ENCODE measurements around the gene CCL14. TPM values are rescaled to one million over a fixed set of nuclear protein-coding genes. Genes with fewer than 3 reads are reported as not detected.

CCL14 gene
- total and polyA plus RNA-seq, 2 donors from 2014 or later, result 14.2 to 134 TPM

- Histone ChIP-seq H3K27me3 (ENCODE audit: control insufficient read depth, insufficient read depth, low read length) (no peaks in the 10 kb centered on the region), H3K27ac (ENCODE audit: low read depth in 2 of 2, low read length in 2 of 2) (no peak overlapping the region), H3K9me3 (ENCODE audit: control insufficient read depth in 2 of 3, insufficient read depth in 1 of 3, low read length in 3 of 3) (peaks cover 0 to 5% (median 0%) of the 10 kb centered on the region in 3 donors), H3K9ac (ENCODE audit: low read length in 3 of 3) (no peak overlapping the region), H3K4me3 (ENCODE audit: low read length in 3 of 3) (no peak overlapping the region), H3K36me3 (ENCODE audit: control insufficient read depth in 2 of 3, insufficient read depth in 3 of 3, low read length in 3 of 3) (no peaks in the 10 kb centered on the region), H3K4me1 (ENCODE audit: control insufficient read depth in 2 of 3, insufficient read depth in 2 of 3, low read depth in 1 of 3, low read length in 3 of 3) (peaks cover 0 to 6% (median 6%) of the 10 kb centered on the region in 3 donors)
- TF ChIP-seq CTCF (IDR thresholded peaks at IDR 0.05; ENCODE audit: borderline replicate concordance, extremely low read depth, insufficient read depth), result no peak
- DNase-seq (peak in 3 of 5 donors; percentile 22 to 63 (median 61)), FAIRE-seq (no peak)
- intact Hi-C loops (cut with DNase I), result no loop called here
Observed at GRCh38 chr17:36004594-36005108, 18.1 kb upstream of the CCL14 start.

- intact Hi-C loops (cut with DNase I), result no loop called here
- no peak for DNase-seq
- Histone ChIP-seq H3K9me3 (ENCODE audit: control insufficient read depth in 2 of 3, insufficient read depth in 1 of 3, low read length in 3 of 3) (no peaks in the 10 kb centered on the region), H3K27ac (ENCODE audit: low read depth in 2 of 2, low read length in 2 of 2) (no peak overlapping the region), H3K4me1 (ENCODE audit: control insufficient read depth in 2 of 3, insufficient read depth in 2 of 3, low read depth in 1 of 3, low read length in 3 of 3) (peaks cover 0 to 6% (median 6%) of the 10 kb centered on the region in 3 donors), H3K4me3 (ENCODE audit: low read length in 3 of 3) (no peak overlapping the region), H3K9ac (ENCODE audit: low read length in 3 of 3) (no peak overlapping the region), H3K36me3 (ENCODE audit: control insufficient read depth in 2 of 3, insufficient read depth in 3 of 3, low read length in 3 of 3) (no peaks in the 10 kb centered on the region), H3K27me3 (ENCODE audit: control insufficient read depth, insufficient read depth, low read length) (no peaks in the 10 kb centered on the region)
- FAIRE-seq, result no peak
- TF ChIP-seq CTCF (IDR thresholded peaks at IDR 0.05; ENCODE audit: borderline replicate concordance, extremely low read depth, insufficient read depth), result no peak
Observed at GRCh38 chr17:36002631-36003030, 16.1 kb upstream of the CCL14 start.

GRCh38 chr17:36001862-36002603 lies 15.5 kb upstream of the CCL14 start:
- Histone ChIP-seq H3K9ac (ENCODE audit: low read length in 3 of 3) (peak overlapping the region in 1 of 3 donors; percentile 31), H3K27ac (ENCODE audit: low read depth in 2 of 2, low read length in 2 of 2) (peak overlapping the region; percentile 69 to 71), H3K36me3 (ENCODE audit: control insufficient read depth in 2 of 3, insufficient read depth in 3 of 3, low read length in 3 of 3) (no peaks in the 10 kb centered on the region), H3K4me3 (ENCODE audit: low read length in 3 of 3) (peak overlapping the region; percentile 23 to 59 (median 42)), H3K9me3 (ENCODE audit: control insufficient read depth in 2 of 3, insufficient read depth in 1 of 3, low read length in 3 of 3) (no peaks in the 10 kb centered on the region), H3K27me3 (ENCODE audit: control insufficient read depth, insufficient read depth, low read length) (no peaks in the 10 kb centered on the region), H3K4me1 (ENCODE audit: control insufficient read depth in 2 of 3, insufficient read depth in 2 of 3, low read depth in 1 of 3, low read length in 3 of 3) (peaks cover 0 to 6% (median 6%) of the 10 kb centered on the region in 3 donors)
- TF ChIP-seq CTCF (IDR thresholded peaks at IDR 0.05; ENCODE audit: borderline replicate concordance, extremely low read depth, insufficient read depth), result no peak
- no peak for FAIRE-seq
- DNase-seq, result peak in 4 of 5 donors; percentile 68 to 85 (median 79)
- intact Hi-C loops (cut with DNase I), result no loop called here
